ENCODE results near the gene NOP53.
"Not testable (repeated sequence)": the region's sequence is repeated elsewhere in the genome, so short reads cannot be mapped to it uniquely, and the experiment has no call there.

Gene NOP53

DNA sequence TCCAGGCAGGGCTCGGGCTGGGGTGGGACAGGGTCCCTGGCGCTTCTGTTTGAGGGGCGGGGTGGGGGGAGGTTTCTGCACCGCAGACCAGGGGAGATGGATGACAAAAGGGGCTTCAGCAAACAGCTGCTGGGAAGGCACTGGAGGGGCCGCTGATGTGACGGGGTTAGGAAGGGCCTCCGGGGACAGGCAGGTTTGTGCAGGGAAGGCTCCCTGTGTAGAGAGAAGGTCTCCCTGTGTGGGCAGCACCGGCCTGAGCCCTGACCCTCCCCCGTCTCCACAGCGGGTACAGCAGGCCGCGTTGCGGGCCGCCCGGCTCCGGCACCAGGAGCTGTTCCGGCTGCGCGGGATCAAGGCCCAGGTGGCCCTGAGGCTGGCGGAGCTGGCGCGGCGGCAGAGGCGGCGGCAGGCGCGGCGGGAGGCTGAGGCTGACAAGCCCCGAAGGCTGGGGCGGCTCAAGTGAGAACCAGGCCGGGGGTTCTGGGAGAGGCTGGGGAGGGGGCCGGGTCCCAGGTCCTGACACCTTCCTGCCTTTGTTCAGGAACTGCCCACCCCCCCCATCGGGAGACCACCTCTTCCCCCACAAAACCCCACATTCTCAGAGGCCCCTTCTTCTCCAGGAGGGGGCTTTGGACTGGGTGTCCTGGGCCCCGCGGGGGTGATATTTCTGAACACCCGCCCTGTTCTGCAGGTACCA lies 9.9 kb downstream of the NOP53 start:
- no peak for DNase-seq

- DNase-seq = no peak
Measured at GRCh38 chr19:47755762-47756626, 10.6 kb downstream of the NOP53 start.

GRCh38 chr19:47756627-47756929 lies 11.2 kb downstream of the NOP53 start:
- DNase-seq = no peak

GRCh38 chr19:47756953-47757608 lies 11.7 kb downstream of the NOP53 start:
- DNase-seq = no peak

GRCh38 chr19:47757617-47758442 lies 12.5 kb downstream of the NOP53 start:
- DNase-seq = no peak

DNA sequence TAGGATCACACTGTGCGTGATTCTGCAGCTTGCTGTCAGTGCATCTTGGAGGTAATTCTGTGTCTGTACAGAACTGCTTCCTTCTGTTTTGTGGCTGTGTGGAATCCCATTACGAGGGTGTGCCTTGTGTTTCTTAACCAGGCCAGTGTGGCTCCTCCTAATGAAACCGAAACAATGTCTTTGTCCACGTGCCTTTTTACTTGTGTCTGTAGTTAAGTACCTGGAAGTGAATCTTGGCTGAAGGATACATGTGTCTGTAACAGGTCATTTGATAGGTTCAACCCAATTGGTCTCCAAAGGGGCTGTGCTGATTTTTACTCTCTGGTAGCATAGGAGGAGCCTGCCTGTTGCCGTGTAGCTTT lies 13.1 kb downstream of the NOP53 start:
- no peak for DNase-seq

- DNase-seq = no peak
Measured at GRCh38 chr19:47760632-47760999, 15.3 kb downstream of the NOP53 start.

DNA sequence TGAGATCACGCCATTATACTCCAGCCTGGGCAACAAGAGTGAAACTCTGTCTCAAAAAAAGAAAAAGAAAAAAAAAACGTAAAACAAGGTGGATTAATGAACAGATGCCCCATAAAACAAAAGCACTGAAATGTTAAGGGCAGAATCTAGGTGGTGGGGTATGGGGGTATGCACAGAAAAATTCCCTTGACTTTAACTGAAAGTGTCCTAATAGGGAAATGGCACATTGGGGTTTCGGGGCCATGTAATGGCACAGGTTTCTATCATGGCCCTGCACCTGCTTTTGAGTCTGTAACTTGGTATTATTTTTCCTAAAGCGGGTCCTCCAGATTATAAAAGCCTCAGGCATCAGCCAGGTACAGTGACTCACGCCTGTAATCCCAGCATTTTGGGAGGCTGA lies 16.2 kb downstream of the NOP53 start:
- no peak for DNase-seq

GRCh38 chr19:47762151-47762550 lies 16.8 kb downstream of the NOP53 start:
- no peak for DNase-seq

- DNase-seq = no peak
Measured at GRCh38 chr19:47762615-47763308, 17.4 kb downstream of the NOP53 start.

GRCh38 chr19:47764705-47765104 lies 19.4 kb downstream of the NOP53 start:
- DNase-seq = not testable (repeated sequence)

GRCh38 chr19:47765523-47766358 lies 20.4 kb downstream of the NOP53 start:
- DNase-seq = no peak

- DNase-seq = no peak
Measured at GRCh38 chr19:47766359-47766620, 20.9 kb downstream of the NOP53 start.

GRCh38 chr19:47766670-47767069 lies 21.3 kb downstream of the NOP53 start:
- no peak for DNase-seq

DNA sequence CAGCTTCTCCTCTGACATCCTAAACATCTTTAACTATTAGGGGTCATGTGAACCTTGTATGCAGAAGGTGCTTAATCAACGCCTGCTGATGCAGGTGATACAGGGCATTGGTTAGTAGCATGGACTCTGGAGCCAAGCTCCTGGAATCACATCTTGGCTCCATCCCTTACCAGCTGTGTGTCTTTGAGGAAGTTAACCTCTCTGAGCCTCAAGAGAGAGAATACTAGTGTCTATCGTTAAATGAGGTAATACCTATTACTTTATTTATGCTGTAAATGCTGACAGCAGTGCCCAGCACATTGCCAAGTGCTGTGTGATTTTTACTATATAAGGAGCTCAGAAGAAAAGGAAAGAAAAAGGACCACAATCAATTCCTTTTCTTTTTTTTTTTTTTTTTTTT lies 22.0 kb downstream of the NOP53 start:
- DNase-seq = no peak

DNA sequence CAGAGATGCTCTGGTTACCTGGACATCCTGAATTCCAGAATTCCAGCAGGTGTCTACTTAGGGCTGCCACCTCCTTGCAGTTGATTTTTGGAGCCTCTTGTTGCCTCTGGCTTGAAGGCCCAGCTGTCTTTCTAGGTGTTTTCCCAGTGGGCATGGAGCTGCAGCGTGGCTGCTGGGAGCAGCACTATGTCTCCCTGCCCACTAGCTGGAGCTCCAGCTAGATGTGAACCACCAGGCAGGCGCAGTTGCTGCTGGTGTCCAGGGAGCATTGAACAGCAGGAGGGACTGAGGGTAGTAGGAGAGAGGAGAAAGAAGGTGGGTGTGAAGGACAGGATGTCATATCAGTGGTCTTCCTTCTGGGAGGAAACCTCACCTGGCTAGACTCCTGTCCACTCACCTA lies 23.3 kb downstream of the NOP53 start:
- DNase-seq = no peak

- DNase-seq = no peak
Measured at GRCh38 chr19:47769534-47769933, 24.2 kb downstream of the NOP53 start.

DNA sequence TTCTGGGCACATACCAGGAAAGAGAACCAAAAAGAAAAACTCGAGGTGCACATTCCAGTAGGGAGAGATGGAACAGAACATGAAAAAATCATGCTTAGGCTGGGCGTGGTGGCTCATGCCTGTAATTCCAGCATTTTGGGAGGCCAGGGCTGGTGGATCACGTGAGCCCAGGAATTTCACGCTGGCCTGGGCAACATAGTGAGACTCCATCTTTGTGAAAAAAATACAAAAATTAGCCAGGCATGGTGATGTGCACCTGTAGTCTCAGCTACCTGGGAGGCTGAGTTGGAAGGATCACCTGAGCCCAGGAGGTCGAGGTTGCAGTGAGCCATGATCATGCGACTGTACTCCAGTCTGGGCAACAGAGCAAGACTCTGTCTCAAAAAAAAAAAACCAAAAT lies 25.9 kb downstream of the NOP53 start:
- DNase-seq = not testable (repeated sequence)

DNA sequence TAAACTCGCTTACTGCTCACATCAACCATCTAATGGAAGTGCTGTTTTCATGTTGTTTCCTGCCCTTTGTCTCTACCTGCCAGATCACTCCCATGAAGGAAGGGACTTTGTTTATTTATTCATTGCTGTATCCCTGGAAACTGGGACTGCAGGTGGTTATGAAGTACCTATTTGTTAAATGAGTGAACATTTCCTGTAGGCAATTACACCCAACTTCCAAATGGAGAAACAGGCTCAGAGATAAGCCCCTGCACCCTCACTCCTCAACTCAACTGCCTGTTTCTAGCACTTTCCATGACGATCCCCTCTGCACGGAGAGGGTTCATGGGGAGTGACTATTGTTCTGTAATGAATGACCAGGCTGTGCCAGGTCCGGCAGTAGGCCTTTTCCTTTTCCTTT lies 31.2 kb downstream of the NOP53 start:
- no peak for DNase-seq

DNA sequence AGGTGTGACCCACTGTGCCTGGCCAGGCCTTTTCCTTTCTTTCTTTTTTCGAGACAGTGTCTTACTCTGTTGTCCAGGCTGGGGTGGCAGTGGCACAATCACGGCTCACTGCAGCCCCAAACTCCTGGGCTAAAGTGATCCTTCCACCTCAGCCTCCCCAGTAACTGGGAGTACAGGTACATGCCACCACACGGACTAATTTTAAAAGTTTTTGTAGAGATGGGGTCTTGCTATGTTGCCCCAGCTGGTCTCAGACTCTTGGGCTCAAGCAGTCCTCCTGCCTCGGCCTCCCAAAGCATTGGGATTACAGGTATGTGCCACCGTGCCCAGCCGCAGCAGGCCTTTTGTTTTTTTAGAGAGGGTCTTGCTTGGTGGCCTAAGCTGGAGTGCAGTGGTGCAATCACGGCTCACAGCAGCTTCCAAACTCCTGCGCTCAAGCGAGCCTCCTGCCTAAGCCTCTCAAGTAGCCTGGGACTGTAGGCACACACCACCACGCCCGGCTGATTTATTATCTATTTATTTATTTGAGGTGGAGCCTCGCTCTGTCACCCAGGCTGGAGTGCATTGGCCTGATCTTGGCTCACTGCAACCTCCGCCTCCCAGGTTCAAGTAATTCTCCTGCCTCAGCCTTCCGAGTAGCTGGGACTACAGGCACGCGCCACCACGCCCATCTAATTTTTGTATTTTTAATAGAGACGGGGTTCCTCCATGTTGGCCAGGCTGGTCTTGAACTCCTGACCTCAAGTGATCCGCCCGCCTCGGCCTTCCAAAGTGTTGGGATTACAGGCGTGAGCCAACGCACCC lies 32.1 kb downstream of the NOP53 start:
- not testable (repeated sequence) for DNase-seq
